NCI-H748 treated with DMSO at 0.1 percent for 48 hours (cell line): ENCODE results near the gene SIK2.
"Not testable (repeated sequence)": the region's sequence is repeated elsewhere in the genome, so short reads cannot be mapped to it uniquely, and the experiment has no call there.

Experiments
- DNase-seq: peaks from one replicate; lab custom pipeline; 2025; lab: John Stamatoyannopoulos, UW

Gene SIK2

DNA sequence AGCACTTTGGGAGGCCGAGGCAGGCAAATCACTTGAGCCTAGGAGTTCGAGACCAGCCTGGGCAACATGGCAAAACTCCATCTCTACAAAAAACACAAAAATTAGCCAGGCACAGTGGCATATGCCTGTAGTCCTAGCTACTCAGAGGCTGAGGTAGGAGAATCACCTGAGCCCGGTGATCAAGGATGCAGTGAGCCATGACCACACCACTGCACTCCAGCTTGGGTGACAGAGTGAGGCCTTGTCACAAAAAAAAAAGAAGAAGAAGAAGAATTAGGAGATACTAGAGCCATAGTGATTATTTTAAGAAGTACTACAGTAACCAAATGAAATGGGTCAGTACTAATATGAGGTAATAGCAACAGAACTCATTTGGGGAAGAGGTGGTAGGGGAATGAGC, 56.2 kb downstream of the SIK2 start:
- DNase-seq: not testable (repeated sequence)

DNA sequence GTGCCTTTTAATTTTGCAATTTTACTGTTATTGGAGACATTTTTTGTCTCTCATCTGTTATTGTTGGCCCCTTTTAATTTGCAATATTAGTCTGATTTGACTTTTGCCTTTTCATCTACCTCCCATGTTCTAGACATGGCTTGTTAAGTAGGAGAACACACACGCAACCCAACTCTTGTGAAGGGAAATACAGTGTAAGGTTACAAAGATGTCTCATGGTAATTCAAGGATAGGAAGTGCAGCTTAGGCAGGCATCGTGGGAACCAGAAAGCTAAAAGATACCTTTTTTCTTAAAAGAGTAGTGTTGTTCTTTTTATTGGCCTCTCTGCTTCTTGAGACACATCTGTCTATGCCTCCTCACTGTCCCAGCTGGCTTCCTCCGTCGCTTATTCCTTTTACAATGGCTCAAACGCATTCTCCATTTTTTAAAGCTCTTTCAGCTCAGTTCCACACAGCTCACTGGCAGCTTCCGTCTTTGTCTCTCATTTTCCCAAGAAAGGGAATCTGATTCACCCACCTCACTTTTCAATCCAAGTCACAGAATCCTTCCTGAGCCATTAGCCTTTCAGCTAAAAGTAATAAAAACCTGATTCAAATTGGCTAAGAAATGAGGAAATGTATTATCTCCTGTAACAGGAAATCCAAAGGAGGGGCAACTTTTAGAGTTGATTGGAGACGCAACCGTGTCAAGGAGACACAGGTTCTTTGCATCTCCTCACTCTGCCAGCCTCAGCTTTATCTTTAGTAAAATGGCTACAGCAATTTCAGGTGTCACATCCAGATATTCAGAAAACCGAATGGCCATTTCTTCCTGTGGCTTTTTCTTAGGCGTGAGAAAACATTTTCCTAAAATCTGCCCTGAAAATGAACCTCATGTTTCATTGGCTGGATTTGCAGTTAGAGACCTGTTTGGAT, 57.2 kb downstream of the SIK2 start:
- no peak for DNase-seq

- DNase-seq: no peak
Measured at GRCh38 chr11:111660822-111661221, 58.6 kb downstream of the SIK2 start.

- no peak for DNase-seq
Measured at GRCh38 chr11:111663820-111664219, 61.6 kb downstream of the SIK2 start.

GRCh38 chr11:111665777-111666176, 63.5 kb downstream of the SIK2 start:
- no peak for DNase-seq

DNA sequence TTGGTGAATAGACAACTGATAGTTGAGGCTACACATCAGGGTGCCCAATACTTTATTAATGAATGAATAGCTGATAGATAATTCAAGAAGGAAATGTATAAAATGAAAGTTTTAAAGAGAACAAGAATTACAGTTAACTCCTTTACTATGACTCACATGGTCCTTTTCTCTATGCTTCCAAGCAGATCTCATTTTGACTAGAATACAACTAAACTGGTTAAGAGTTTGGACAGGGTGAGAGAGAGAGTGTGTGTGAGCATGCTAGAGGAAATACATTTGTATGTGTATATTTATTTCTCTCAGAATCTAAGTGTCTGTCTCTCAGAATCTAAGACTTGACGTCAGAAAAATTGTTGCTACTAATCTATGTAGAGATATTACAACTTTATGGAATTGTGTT, 66.7 kb downstream of the SIK2 start:
- no peak for DNase-seq

GRCh38 chr11:111671383-111671782, 69.1 kb downstream of the SIK2 start:
- DNase-seq: no peak

GRCh38 chr11:111672949-111673348, 70.7 kb downstream of the SIK2 start:
- DNase-seq: no peak

DNA sequence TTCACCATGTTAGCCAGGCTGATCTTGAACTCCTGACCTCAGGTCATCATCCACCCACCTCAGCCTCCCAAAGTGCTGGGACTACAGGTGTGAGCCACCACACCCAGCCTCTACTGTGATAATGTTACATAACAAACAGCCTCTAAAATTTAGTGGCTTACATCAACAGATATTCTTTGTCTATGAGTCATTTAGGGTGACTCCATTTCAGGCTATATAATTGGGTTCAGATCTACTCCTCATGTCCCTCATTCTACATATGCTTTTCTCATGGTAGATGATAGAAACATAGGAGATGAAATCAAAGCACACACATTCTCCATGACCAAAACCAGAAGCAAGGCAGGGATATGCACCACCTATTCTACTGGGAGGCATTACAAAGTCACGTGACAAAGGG, 72.7 kb downstream of the SIK2 start:
- DNase-seq: no peak

- no peak for DNase-seq
Measured at GRCh38 chr11:111675891-111676290, 73.6 kb downstream of the SIK2 start.

DNA sequence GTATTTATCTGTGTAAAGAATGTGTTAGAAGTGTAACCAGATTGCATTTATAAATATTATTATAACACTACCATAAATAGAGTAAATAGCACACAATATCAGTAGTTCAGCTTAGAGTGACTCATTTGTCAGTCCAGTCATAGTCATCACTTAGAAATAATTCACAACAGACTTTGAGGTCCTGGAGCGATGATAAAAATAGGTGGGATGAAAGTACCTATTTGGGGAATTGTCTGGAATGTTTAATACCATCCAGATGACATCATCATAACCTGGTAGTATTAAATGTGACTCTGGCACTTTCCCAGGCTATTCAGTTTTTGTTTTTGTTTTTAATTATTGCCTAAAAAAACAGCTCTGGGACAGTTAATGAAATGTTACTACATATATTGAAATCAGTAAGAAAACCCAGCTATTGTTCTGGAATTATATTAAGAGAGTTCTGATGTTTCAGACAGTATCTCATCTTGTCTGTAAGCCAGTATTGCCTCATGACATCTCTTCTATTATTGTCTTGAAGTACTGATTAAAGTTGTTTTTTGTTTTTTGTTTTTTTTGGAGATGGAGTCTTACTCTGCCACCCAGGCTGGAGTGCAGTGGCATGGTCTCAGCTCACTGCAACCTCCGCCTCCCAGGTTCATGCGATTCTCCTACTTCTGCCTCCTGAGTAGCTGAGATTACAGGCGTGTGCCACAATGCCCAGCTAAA, 74.8 kb downstream of the SIK2 start:
- DNase-seq: no peak

DNA sequence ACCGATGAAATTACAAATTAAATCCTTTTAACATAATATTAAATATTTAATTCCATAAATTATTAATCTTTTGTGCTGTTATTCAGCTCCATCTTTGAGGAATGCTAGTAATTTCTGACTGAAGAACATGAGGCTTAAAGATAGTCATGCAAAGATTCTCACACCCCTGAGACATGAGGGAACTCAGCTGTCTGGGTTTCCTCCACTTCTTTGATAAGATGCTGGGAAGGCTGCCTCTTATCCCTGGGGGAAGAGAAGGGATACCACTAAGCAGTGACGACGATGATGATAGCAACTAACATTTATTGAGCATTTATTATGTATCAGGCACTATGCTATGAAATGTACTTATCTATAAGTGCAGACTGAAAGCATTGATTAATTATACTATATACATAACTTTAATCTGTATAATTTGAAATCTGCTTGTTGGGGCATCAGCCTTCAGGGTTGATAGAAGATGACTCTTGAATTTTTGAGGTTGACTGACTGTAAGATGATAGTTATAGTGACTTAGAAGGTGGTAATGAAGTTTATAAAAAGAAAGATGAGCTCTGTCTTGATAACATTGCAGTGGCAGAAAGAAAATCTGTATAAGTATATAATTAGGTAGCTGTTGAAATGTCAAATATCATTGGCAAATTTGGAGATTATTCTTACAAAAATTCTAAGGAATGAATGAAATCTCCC, 78.4 kb downstream of the SIK2 start:
- no peak for DNase-seq

DNA sequence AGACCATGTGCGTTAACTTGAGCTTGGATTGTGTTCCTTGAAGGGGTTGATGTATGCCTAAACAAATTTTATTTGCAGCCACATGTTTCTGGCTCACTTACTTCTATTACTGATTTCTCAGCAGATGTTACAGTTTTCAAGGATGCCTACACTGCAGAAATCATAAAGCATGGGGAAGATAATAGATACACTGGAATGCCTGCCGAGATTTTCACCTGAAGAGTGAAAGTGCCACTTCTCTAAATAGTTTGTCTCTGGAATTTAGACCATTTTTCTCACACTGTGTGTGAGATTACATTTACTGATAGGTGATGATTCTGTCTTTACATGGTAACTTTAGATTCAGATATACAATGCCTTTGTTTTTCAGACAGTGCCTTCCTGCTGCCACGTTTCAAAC, 81.6 kb downstream of the SIK2 start:
- DNase-seq: no peak

DNA sequence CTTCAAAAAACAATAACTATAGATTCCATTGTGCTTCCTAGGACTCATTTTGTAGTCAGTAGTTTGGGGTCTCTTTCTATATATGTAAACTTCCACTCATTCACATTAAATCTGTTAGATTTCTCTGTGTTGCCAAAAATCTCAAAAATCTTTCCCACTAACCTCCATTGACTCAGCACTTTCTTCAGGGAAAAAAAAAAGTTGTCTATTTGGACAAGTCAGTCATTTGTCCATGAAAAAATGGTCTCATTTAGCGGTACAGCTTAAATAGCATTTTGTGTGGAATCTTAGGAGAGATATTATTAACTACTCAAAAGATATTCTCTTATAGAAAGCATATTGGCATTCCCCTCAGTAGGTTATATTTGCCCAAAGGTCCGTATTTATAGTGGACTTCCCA, 82.0 kb downstream of the SIK2 start:
- no peak for DNase-seq

DNA sequence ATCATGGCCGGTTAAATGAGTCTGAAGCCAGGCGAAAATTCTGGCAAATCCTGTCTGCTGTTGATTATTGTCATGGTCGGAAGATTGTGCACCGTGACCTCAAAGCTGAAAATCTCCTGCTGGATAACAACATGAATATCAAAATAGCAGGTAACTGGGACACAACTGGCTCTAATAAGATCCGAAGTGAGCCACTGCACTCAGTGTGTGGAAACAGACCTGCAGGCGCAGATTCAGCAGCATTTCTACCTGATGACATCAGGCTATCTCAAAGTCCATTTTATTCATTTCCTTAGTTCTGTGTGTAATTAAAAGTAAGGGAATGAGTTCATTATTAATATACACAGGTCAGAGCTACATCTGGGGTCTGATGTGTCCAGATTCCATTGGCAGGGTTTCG, 85.8 kb downstream of the SIK2 start:
- no peak for DNase-seq

GRCh38 chr11:111691176-111691575, 88.9 kb downstream of the SIK2 start:
- DNase-seq: no peak

- no peak for DNase-seq
Measured at GRCh38 chr11:111691741-111692140, 89.5 kb downstream of the SIK2 start.

GRCh38 chr11:111693224-111693937, 91.1 kb downstream of the SIK2 start:
- DNase-seq: no peak

DNA sequence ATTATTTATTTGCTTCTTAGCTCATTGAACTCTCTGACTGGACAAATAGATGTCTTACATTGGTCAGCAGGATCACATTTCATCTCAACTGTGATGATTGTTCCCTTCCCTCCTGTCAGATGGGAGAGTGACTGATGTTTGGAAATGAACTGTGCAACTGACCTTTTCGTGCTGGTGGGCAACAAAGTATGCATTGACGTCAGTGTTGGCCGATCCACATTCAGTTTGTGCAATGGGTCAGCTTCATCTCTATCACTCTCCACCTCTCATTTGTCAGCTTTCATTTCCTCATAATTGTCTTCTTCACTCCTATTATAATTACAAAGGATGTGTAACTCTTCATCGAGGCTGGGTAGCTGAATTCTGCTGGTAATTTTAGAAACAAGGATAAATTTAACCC, 92.6 kb downstream of the SIK2 start:
- no peak for DNase-seq

DNA sequence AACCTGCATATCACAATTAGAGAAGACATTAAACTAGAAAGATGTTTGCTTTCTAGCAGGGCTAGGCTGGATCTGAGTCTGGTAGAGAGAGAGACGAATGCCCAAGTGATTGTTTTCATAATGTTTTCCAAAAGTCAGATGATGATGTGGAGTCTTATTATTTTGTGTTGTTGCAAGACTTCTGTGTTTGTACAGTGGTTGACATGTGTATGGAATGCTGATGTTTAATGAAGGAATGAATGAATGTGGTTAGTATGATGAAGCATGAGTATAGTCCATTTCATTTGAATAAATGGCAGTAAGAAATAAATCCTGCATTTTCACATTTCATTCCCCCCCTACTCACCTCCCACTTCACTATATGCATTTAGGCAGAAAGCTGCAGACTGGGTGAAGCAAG, 94.3 kb downstream of the SIK2 start:
- DNase-seq: no peak

- no peak for DNase-seq
Measured at GRCh38 chr11:111697933-111698371, 95.7 kb downstream of the SIK2 start.
